AG09319 (cell line): ENCODE data around the gene TRERF1.
"Not testable (repeated sequence)": the region's sequence is repeated elsewhere in the genome, so short reads cannot be mapped to it uniquely, and the experiment has no call there.

Source experiments
- DNase-seq: peaks from one replicate; pipeline ENCODE4 v3.0.0-alpha.2; 2010; ENCODE audit warnings: low read depth; ENCODE audit errors: extremely low read depth
- CTCF ChIP-seq: IDR thresholded peaks from 2 replicates; pipeline ENCODE4 v1.5.1; 2011; ENCODE audit warnings: low read depth, mild to moderate bottlenecking, inconsistent platforms, low read length, moderate library complexity

Gene TRERF1

GRCh38 chr6:42201382-42201781 lies 250.3 kb downstream of the TRERF1 start:
- TF ChIP-seq CTCF: no peak

GRCh38 chr6:42200035-42200434 lies 251.7 kb downstream of the TRERF1 start:
- peak; percentile 78 for DNase-seq
- TF ChIP-seq CTCF: no peak

More at GRCh38 chr6:42201382-42201781, 250.3 kb downstream of the TRERF1 start:
- no peak for DNase-seq

DNA sequence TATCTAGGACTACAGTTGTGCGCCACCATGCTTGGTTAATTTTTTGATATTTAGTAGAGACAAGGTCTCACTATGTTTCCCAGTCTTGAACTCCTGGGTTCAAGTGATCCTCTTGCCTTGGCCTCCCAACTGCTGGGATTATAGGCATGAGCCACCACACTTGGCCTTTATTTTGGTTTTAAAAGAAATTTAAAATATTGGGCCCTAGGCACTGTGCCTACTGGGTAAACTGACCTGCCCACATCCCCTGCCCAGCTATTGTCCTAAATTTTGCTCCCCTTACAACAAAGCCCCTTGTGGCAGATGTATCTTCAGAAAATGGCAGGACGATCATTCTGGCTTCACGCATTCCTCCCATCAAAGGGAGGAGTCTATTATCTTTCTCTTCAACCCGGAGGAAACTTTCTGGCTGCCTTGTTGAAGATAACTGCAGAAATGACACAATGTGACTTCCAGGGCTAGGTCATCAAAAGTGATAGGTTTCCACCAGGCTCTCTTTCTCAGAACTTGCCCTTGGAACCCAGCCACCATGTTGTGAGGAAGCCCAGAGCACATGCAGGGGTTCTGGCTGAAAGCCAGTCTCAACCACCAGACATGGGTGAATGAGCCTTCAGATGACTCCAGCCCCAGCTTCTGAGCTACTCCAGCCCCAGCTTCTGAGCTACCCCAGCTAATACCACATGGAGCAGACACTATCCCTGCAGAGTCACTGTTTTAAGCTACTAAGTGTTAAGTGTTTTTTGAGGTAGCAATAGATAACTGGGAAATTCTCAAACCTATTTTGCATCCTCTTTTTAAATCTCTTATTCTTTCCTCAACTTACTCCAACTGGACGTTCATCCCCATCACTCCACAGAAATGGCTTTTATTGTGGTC lies 252.4 kb downstream of the TRERF1 start:
- no peak for TF ChIP-seq CTCF
- peak; percentile 23 for DNase-seq

- no peak for DNase-seq
- TF ChIP-seq CTCF: no peak; the same call in 1 of the 2 replicates
Measured at GRCh38 chr6:42197555-42198362, 254.0 kb downstream of the TRERF1 start.

DNA sequence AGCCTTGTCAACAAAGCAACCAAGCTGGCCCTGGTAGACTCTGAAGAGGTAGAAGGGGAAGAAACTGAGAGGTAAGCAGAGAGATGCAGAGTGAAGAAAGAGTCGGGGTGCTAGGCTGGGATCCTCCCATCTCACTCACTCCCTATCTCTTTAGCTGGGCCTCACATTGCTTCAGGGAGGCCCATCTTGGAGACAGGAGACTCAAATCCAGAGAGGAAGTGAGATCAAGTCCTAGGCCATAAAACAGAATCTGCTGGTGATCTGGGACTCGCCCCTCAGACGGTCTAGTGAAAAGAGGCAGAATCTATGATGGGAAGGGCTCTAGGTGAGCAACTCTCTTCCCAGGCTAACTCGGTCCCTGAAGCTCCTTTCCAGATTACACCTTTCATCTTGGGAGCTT lies 256.3 kb downstream of the TRERF1 start:
- DNase-seq: no peak
- TF ChIP-seq CTCF: no peak

- DNase-seq: no peak
- no peak for TF ChIP-seq CTCF
Measured at GRCh38 chr6:42194056-42194455, 257.7 kb downstream of the TRERF1 start.

GRCh38 chr6:42193491-42193894 lies 258.2 kb downstream of the TRERF1 start:
- no peak for TF ChIP-seq CTCF
- no peak for DNase-seq

DNA sequence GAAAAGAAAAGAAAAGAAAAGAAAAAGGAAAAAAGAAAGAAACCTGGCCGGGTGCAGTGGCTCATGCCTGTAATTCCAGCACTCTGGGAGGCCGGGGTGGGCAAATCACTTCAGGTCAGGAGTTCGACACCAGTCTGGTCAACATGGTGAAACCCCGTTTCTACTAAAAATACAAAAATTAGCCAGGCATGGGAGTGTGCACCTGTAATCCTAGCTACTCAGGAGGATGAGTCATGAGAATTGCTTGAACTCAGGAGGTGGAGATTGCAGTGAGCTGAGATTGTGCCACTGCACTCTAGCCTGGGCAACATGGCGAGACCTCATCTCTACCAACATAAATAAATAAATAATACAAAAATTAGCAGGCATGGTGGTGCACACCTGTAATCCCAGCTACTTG lies 259.3 kb downstream of the TRERF1 start:
- not testable (repeated sequence) for DNase-seq
